Karpas-422 (cell line): Measurements from ENCODE around the gene G6PC2. TPM values are rescaled to one million over a fixed set of nuclear protein-coding genes. Genes with fewer than 3 reads are reported as not detected.

Source experiments
- DNase-seq: peaks from one replicate; pipeline ENCODE4 v3.0.0-alpha.2; 2015
- H2AFZ ChIP-seq: fragments of 200-600 bp; sonication (generic); 2 replicates; pipeline ENCODE4 v1.6.1; 2014; ENCODE audit warnings: antibody characterized with exemption, low read length, mixed read lengths
- H3K27ac ChIP-seq: fragments of 200-600 bp; sonication (generic); 2 replicates; pipeline ENCODE4 v1.5.1; 2014; ENCODE audit warnings: mild to moderate bottlenecking, low read length, moderate library complexity
- H3K27me3 ChIP-seq: fragments of 200-600 bp; sonication (generic); 2 replicates; pipeline ENCODE4 v1.6.1; 2014; ENCODE audit warnings: low read length, mixed read lengths
- H3K36me3 ChIP-seq: fragments of 200-600 bp; sonication (generic); 2 replicates; pipeline ENCODE4 v1.6.1; 2014; ENCODE audit warnings: low read length, mixed read lengths; ENCODE audit not compliant: insufficient read depth
- H3K4me1 ChIP-seq: fragments of 200-600 bp; sonication (generic); 2 replicates; pipeline ENCODE4 v1.6.1; 2014; ENCODE audit warnings: mild to moderate bottlenecking, low read length, mixed read lengths
- H3K4me2 ChIP-seq: fragments of 200-600 bp; sonication (generic); 2 replicates; pipeline ENCODE4 v1.6.1; 2014; ENCODE audit warnings: low read length, low read depth, mild to moderate bottlenecking; ENCODE audit not compliant: poor library complexity, severe bottlenecking
- H3K4me3 ChIP-seq: fragments of 200-600 bp; sonication (generic); 2 replicates; pipeline ENCODE4 v1.5.1; 2014; ENCODE audit warnings: mild to moderate bottlenecking, antibody characterized with exemption, low read length, mixed read lengths
- H3K79me2 ChIP-seq: fragments of 200-600 bp; sonication (generic); 2 replicates; pipeline ENCODE4 v1.6.1; 2014; ENCODE audit warnings: mild to moderate bottlenecking, low read length, mixed read lengths
- H3K9ac ChIP-seq: fragments of 200-600 bp; sonication (generic); 2 replicates; pipeline ENCODE4 v1.6.0; 2014; ENCODE audit warnings: low read length
- H3K9me2 ChIP-seq: fragments of 200-600 bp; sonication (generic), shearing (Covaris generic); replicated peaks from 2 replicates; pipeline ENCODE4 v1.6.0; 2014; ENCODE audit warnings: mild to moderate bottlenecking, low read length, moderate library complexity; ENCODE audit not compliant: insufficient read depth
- H3K9me3 ChIP-seq: fragments of 300-700, 200-600 bp; sonication (generic); 2 replicates; pipeline ENCODE4 v1.6.1; 2014; ENCODE audit warnings: low read length, mixed read lengths
- H4K20me1 ChIP-seq: fragments of 200-600 bp; sonication (generic); 2 replicates; pipeline ENCODE4 v1.6.1; 2014; ENCODE audit warnings: mild to moderate bottlenecking, antibody characterized with exemption, low read length, low read depth; ENCODE audit not compliant: insufficient read depth
- total RNA-seq: library from RNA; depleted of rRNA; stranded (reverse); fragments of >200 nt; shearing (Covaris generic); gene quantifications from 2 replicates; pipeline ENCODE4 v1.2.3, GENCODE V29; 2014; ENCODE audit warnings: low replicate concordance

G6PC2 gene
- total RNA-seq, 1 experiment from 2014 or later = not detected

DNA sequence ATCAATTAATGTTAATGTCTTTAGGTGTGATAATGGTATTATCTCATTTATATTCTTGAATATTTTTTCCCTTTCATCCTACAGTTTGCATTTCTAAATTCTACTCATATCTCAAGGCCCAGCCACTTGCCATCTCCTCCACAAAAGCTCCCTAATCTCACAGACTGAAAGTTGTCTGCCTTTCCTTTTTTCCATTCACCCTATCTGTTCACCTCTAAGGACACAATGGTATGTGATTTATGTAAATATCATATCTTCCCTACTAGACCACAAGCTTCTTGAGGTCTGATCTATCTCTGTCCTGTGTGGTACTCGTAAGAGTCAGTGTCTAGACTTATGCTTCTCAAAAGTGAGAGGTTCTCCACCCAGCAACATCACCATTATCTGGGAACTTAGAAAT is 7.0 kb upstream of the G6PC2 start:
- no peaks in the 10 kb centered on the region for H3K36me3 ChIP-seq
- no peak overlapping the region for H3K4me2 ChIP-seq
- no peak overlapping the region for H3K4me3 ChIP-seq
- H3K27ac ChIP-seq = no peak overlapping the region
- no peaks in the 10 kb centered on the region for H4K20me1 ChIP-seq
- no peak overlapping the region for H2AFZ ChIP-seq
- no peak overlapping the region for H3K9ac ChIP-seq
- H3K9me2 ChIP-seq = no peaks in the 10 kb centered on the region; the same call in 1 of the 2 replicates
- peaks cover 11% of the 10 kb centered on the region for H3K4me1 ChIP-seq
- no peaks in the 10 kb centered on the region for H3K27me3 ChIP-seq
- no peak for DNase-seq
- H3K9me3 ChIP-seq = no peaks in the 10 kb centered on the region
- peaks cover 11% of the 10 kb centered on the region for H3K79me2 ChIP-seq

DNA sequence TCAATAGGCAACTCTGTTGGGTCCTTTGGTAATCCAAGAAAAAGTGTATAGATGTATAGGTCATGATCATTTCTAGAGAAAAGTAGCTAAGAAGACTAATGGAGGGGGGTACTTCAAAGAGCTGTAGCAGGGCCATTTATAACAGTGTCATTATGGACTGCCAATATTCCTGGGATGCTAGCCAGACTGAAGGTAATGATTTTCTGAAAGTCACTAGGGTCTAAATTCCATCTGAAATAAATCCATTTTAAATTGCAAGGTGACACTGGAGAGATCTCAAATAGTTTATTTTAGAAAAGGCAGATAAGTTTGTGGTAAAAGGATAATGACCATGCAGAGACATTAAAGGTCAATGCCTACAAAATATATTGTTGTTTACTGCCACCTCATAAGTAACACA is 6.4 kb upstream of the G6PC2 start:
- no peaks in the 10 kb centered on the region for H4K20me1 ChIP-seq
- no peaks in the 10 kb centered on the region for H3K27me3 ChIP-seq
- no peak overlapping the region for H3K27ac ChIP-seq
- H3K79me2 ChIP-seq = peaks cover 5% of the 10 kb centered on the region
- no peak overlapping the region for H3K4me2 ChIP-seq
- no peaks in the 10 kb centered on the region; the same call in 1 of the 2 replicates for H3K9me2 ChIP-seq
- no peaks in the 10 kb centered on the region for H3K36me3 ChIP-seq
- H3K4me1 ChIP-seq = peaks cover 10% of the 10 kb centered on the region
- no peaks in the 10 kb centered on the region for H3K9me3 ChIP-seq
- no peak overlapping the region for H2AFZ ChIP-seq
- no peak for DNase-seq
- no peak overlapping the region for H3K9ac ChIP-seq
- no peak overlapping the region for H3K4me3 ChIP-seq

DNA sequence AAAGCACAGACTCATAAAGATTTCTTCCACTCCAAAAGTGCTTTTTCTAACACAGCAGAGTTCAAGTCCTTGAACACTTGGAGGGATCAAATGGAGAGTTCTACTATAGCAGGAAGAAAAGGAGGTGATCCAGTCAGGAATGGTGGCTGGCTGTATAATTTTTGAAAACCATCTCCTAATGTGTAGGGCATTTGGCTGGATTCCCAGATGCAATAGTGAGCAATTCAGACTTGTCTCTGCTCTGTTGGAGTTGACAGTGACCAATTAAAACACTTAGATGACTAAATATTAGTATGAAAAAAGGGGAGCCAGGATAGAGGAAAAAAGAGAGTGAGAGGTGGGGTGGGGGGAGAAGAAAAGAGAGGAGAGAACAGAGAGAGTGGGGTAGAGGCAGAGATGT is 5.3 kb upstream of the G6PC2 start:
- no peak overlapping the region for H3K4me2 ChIP-seq

DNA sequence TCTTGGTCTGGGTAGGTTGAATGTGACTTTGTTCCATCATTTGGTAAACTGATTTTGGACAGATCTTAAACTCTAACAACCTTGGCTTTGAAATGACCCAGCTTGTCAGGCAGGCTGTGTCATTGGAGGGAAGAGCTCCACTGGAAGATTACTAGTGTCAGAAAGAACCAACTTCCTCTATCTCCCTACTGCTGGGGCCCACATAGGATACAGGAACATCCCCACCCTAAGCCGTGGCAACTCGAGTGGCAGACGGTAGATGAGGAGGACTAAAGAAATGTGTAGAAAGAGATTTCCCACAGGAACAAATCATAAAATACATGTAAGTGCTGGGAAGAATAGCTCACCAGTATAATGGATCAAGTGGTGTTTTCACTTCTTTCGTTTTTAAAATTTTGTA is 4.3 kb upstream of the G6PC2 start:
- Histone ChIP-seq H3K27ac (no peak overlapping the region), H3K9me2 (no peaks in the 10 kb centered on the region), H3K4me1 (peaks cover 6% of the 10 kb centered on the region; the same call in 1 of the 2 replicates), H3K36me3 (no peaks in the 10 kb centered on the region), H3K79me2 (no peaks in the 10 kb centered on the region), H3K4me2 (no peak overlapping the region), H3K9me3 (no peaks in the 10 kb centered on the region), H3K9ac (no peak overlapping the region), H2AFZ (no peak overlapping the region), H3K4me3 (no peak overlapping the region), H3K27me3 (no peaks in the 10 kb centered on the region), H4K20me1 (no peaks in the 10 kb centered on the region)
- DNase-seq = no peak

More for the DNA sequence above, 5.3 kb upstream of the G6PC2 start:
- Histone ChIP-seq H4K20me1 (no peaks in the 10 kb centered on the region), H3K9me2 (no peaks in the 10 kb centered on the region; the same call in 1 of the 2 replicates), H3K27ac (no peak overlapping the region), H3K4me3 (no peak overlapping the region), H3K27me3 (no peaks in the 10 kb centered on the region), H3K79me2 (no peaks in the 10 kb centered on the region), H2AFZ (no peak overlapping the region), H3K36me3 (no peaks in the 10 kb centered on the region), H3K9ac (no peak overlapping the region), H3K9me3 (no peaks in the 10 kb centered on the region), H3K4me1 (peaks cover 8% of the 10 kb centered on the region)
- no peak for DNase-seq

DNA sequence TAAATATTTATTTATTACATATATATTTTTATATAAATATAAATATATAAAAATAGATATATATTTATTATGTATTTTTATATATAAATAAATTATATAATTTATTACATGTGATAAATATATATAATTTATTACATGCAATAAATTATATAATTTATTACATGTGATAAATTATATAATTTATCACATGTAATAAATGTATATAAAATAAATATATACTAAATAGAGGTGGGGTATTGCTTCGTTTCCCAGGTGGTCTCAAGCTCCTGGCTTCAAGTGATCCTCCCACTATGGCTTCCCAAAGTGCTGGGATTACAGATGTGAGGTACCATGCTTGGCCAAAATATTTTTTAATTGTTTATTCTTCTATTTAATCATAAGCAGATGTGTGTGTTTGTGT is 3.6 kb upstream of the G6PC2 start:
- Histone ChIP-seq H3K36me3 (no peaks in the 10 kb centered on the region), H3K79me2 (no peaks in the 10 kb centered on the region), H3K4me2 (no peak overlapping the region), H3K9me3 (no peaks in the 10 kb centered on the region), H3K27ac (no peak overlapping the region), H3K9me2 (no peaks in the 10 kb centered on the region), H3K9ac (no peak overlapping the region), H3K27me3 (no peaks in the 10 kb centered on the region), H2AFZ (no peak overlapping the region), H3K4me3 (no peak overlapping the region), H4K20me1 (no peaks in the 10 kb centered on the region), H3K4me1 (peaks cover 6% of the 10 kb centered on the region; the same call in 1 of the 2 replicates)
- no peak for DNase-seq

DNA sequence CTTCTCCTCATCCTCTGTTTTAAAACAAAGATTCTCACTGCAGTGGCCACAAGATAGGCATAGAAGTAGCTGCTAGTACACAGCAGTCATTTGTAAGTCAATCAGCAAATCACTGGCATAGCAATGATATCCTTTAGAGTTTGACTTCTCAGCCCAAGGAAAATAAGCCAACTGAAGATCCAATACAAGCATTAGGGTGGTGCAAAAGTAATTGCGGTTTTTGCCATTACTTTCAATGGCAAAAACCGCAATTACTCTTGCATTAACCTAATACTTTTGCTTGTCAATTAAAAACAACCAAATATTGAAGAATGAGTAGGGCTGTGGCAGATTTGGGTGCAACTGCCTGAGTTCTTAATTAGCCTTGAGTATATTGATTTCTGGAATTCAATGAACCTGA is 2.8 kb downstream of the G6PC2 start:
- Histone ChIP-seq H3K4me1 (peaks cover 6% of the 10 kb centered on the region; the same call in 1 of the 2 replicates), H3K79me2 (no peaks in the 10 kb centered on the region), H3K9ac (no peak overlapping the region), H3K9me2 (no peaks in the 10 kb centered on the region), H3K27me3 (no peaks in the 10 kb centered on the region), H4K20me1 (no peaks in the 10 kb centered on the region), H3K4me3 (no peak overlapping the region), H3K27ac (no peak overlapping the region), H2AFZ (no peak overlapping the region), H3K4me2 (no peak overlapping the region), H3K36me3 (no peaks in the 10 kb centered on the region), H3K9me3 (no peaks in the 10 kb centered on the region)
- no peak for DNase-seq

DNA sequence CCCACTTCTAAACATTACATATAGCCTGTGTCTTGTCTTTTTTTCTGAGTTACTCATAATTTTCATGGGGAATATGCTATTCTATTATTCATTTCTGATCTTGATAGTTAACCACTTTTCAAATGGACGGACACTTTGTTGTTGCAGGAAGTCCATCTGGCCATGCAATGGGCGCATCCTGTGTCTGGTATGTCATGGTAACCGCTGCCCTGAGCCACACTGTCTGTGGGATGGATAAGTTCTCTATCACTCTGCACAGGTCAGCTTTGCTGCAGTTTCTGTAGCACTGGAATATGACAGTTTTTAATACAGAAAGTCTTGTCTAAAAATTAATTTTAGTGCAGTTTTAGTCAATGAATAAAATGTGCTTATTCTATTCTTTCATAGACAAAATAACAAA is 3.3 kb downstream of the G6PC2 start:
- H3K79me2 ChIP-seq = no peaks in the 10 kb centered on the region

DNA sequence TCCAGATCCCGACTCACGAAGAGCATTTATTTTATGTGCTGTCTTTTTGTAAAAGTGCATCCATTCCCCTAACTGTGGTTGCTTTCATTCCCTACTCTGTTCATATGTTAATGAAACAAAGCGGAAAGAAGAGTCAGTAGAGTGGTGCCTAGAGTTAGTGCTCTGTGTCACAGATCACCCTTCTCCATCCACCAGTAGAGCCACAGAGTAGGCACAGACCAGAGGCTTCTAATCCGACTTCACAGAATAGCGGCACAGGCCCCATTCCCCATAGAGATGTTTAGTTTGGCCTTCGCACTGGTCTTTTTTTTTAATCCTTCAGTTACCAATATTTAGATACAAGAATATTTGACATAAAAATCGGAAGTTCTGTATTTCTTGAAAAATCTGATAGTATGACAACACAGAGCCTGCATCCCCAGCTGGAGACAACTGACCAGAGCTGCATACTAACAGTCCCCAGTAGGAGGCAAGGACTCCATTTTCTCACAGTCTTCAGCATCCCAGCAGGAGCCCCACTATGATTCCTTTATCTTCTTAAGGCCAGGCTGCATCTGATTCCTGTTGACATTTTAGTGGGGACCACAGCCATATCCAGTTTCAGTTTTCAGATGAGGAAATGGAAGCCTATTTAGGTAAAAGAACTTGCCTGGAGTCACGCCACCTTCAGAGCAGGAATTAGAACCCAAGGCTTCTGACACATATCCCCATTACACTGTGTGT is 7.0 kb downstream of the G6PC2 start:
- no peak overlapping the region for H2AFZ ChIP-seq
- H3K9ac ChIP-seq = no peak overlapping the region
- no peak overlapping the region for H3K27ac ChIP-seq
- no peaks in the 10 kb centered on the region for H3K9me3 ChIP-seq
- no peaks in the 10 kb centered on the region for H3K4me1 ChIP-seq
- no peak for DNase-seq
- no peaks in the 10 kb centered on the region for H4K20me1 ChIP-seq
- no peaks in the 10 kb centered on the region for H3K9me2 ChIP-seq
- no peaks in the 10 kb centered on the region for H3K27me3 ChIP-seq
- no peaks in the 10 kb centered on the region for H3K36me3 ChIP-seq
- no peak overlapping the region for H3K4me2 ChIP-seq
- H3K4me3 ChIP-seq = no peak overlapping the region
- no peaks in the 10 kb centered on the region for H3K79me2 ChIP-seq

More for the DNA sequence above, 3.3 kb downstream of the G6PC2 start:
- Histone ChIP-seq H3K9me3 (no peaks in the 10 kb centered on the region), H4K20me1 (no peaks in the 10 kb centered on the region), H3K4me2 (no peak overlapping the region), H3K4me1 (peaks cover 5% of the 10 kb centered on the region; the same call in 1 of the 2 replicates), H3K9me2 (no peaks in the 10 kb centered on the region), H3K27ac (no peak overlapping the region), H2AFZ (no peak overlapping the region), H3K36me3 (no peaks in the 10 kb centered on the region), H3K9ac (no peak overlapping the region), H3K4me3 (no peak overlapping the region), H3K27me3 (no peaks in the 10 kb centered on the region)
- DNase-seq = no peak
